C1 segment of cervical spinal cord (tissue), 14 donors: ENCODE results near the gene ITLN2.
"Not testable (repeated sequence)": the region's sequence is repeated elsewhere in the genome, so short reads cannot be mapped to it uniquely, and the experiment has no call there.

Source experiments
- DNase-seq, 14 donors: peaks; one replicate each; lab custom pipeline; 2025; lab: John Stamatoyannopoulos, UW

The ITLN2 gene

GRCh38 chr1:160905617-160905989 is 49.0 kb downstream of the ITLN2 start:
- no peak for DNase-seq

- no peak for DNase-seq
Observed at GRCh38 chr1:160904783-160905616, 49.6 kb downstream of the ITLN2 start.

GRCh38 chr1:160902251-160902650 is 52.4 kb downstream of the ITLN2 start:
- DNase-seq = not testable (repeated sequence)

GRCh38 chr1:160901768-160902167 is 52.8 kb downstream of the ITLN2 start:
- no peak for DNase-seq

GRCh38 chr1:160900683-160901082 is 53.9 kb downstream of the ITLN2 start:
- not testable (repeated sequence) for DNase-seq
